GM19351 (cell line): ENCODE data around the gene CRISP2.

Experiments used
- ATAC-seq: cut with Tn5 transposase; IDR thresholded peaks from one replicate; pipeline ENCODE4 v1.9.1; 2021; ENCODE audit warnings: mild to moderate bottlenecking, moderate library complexity; ENCODE audit not compliant: unreplicated experiment

Gene CRISP2

DNA sequence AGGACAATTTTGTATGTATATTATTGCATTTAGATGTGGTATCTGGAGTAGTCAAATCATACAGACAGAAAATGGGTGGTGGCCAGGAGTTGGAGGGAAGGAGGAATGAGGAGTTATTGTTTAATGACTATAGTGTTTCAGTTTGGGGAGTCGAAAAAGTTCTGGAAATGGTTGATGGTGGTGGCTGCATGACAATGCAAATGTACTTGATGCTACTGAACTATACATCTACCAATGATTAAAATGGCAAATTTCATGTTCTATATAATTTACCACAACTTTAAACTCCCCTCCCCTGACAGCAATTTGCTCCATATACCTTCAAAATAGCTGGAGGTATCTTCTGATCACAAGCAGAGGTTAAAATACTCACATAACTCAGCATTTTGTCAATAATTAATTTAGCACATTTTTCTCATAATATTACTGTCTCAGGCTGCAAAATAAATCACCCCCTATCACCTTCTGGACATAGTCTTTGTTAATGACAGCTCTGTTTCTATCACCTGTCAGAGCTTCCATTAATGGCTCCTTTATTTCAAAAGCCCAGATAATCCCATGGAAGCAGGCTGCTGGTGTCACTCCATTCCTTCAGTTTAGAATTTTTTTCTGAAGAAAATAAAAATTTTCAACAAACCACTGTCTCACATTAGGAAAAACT is 51.0 kb downstream of the CRISP2 start:
- ATAC-seq, result no peak

DNA sequence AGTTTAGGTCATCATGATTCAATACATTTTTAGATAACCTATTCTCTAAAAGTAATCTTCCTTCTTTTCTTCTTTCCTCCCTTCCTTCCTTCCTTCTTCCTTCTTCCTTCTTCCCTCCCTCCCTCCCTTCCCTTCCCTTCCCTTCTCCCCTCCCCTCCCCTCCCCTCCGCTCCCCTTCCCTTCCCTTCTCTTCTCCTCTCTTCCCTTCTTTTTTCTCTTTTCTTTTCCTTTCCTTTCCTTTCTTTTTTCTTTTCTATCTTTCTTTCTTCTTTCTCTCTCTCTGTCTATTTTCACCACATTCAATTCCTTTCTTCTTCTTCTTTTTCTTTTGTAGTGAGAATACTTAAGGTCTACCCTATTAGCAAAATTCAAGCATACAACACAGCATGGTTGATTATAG is 59.4 kb downstream of the CRISP2 start:
- ATAC-seq, result no peak

DNA sequence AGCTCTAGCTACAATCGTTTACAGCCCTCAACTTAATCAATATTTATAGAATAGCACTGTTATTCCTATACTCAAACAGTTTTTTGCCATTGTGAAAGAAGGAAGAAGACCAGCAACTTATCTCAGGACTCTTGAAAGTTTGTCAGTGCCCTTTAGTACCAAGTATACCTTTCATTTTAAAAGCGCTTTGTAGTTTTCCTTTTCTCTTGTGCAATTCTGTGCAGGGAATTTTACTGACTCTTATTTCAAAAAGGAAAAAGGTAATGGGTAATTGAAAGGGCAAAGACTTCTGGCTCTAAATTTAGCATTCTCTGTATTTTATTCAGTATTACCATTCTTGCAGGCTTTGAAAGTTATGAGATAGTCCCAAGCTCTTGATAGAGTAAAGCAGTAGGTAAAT is 59.9 kb downstream of the CRISP2 start:
- ATAC-seq, result no peak

DNA sequence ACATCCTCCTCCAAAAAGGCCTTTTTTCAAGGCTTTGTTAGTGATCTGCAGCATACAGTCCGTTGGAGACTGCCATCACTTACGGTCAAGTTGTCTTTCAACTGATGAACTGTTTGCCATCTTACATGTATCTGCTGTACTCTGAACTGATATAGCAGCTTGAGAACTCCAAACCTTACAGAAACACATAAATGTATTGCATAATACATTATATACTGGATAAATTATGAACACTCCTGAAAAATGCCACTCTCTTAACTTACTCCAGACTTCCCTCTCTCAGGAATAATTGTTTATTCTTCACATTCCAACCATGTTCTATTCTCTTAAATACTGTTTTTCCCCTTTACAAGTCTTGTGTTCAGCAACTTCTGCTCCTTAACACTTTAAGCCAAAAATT is 62.1 kb downstream of the CRISP2 start:
- no peak for ATAC-seq

DNA sequence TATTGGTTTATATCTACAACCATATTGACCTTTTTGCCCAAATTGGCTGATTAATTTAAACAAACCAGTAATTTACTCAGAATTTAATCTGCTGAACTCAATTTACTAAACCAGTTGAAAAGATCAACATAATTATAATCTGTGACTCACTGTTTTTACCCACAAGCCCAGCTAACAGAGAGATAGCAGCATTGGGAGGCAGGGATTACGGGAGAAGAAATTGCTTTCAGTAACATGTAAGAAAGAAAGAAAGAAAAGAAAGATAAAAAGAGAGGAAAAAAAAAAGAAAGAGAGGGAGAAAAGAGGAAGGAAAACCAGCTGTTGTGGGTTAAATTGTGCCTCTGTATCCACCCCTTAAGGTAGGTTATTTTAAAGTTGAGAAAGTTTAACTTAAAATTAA is 63.4 kb downstream of the CRISP2 start:
- no peak for ATAC-seq

DNA sequence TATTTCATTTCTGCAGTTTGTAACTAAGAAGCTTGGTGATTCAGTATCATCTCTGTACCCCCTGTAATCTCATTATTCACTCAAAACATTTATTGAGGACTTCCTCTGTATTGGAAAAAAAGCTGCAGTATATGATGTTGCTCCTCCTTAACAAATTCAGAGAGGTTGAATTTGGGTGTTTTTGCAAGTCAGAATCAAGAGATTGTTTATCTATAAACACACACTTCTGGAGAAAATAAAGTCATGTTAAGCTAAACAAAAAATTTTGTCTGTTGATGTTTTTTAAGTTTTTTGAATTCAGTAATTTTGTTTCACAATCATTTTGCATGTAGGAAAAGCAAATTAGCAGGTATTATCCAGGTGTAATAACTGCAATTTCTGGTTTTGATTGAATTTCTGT is 65.3 kb downstream of the CRISP2 start:
- ATAC-seq, result no peak

DNA sequence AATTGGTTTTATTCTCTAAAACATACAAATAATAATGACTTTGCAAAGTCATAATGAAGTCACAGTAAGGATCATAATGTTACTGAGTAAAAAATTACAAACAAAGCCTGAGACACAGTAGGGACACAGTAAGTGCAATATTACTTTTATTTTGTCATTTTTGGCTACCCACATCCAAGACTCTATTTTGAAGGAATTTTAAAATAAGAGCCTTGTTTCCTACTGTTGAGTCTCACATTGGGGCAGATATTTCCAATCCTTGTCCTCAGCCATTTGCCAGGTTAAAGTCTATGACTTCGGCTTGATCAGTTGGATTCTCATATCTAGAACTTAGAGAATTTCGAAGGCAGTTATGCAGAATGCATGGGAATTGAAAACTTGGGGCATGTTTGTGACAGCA is 65.9 kb downstream of the CRISP2 start:
- no peak for ATAC-seq

DNA sequence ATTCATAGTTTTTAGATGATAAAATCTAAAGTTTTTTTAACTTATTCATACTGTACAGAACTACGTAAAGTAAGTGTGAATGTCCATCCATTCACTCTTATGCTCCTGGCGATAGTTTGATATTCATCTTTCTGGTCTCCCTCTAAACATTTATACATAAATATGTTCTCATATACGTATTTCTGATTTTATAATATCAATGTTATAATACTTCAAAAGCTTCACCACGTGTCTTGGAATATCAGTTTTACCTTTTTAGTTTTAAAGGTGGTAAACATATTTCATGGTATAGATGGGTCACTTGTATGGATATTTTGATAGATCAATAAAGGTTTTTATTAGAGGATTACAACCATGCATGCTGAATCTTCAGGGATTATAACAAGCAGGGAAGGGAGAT is 66.4 kb downstream of the CRISP2 start:
- ATAC-seq, result no peak

DNA sequence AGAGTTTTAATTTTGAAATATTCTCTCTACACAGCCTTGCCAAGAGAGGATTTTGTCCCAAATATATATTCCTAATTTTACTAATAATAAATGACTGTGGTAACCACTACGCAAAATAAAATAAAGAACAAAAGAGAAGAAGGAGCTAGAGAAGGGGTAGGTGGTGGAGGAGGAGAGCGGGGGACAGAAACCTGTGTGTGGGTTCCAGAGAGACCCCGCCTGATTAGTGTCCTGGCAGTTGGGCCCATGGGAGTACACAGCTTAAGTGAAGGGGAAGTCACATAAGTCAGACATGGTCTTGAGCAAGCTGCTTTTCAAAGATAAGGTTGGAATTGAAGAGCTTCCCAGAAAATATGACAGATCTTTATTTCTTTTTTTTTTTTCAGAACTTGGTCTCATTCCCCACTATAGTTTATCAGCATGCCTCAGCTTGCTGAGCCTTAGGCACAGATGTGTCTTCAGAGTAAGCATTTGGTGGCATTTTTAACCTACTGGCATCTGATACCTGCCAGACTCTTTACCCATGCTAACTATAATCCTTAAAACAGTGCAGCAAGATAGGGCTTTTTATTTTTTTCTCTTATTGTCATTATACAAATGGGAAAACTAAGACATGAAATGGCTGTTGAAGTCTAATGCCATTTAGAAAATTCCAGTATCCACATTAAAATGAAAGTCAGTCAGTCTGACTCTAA is 67.1 kb downstream of the CRISP2 start:
- no peak for ATAC-seq

DNA sequence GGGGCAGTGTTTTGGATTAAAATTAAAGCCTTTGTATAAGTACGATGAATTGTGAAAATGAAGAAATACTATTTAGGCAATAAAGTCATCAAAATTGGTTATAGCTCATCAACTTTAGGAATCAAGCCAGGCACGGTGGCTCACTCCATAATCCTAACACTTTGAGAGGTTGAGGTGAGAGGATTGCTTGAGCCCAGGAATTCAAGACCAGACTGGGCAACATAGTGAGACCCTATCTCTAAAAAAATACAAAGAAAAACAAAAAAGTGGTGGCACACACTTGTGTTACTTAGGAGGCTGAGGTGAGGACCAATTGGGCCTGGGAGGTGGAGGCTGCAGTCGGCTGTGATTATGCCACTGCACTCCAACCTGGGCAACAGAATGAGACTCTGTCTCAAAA is 68.2 kb downstream of the CRISP2 start:
- ATAC-seq, result no peak
